ENCODE measurements around the gene VPS8. TPM values are rescaled to one million over a fixed set of nuclear protein-coding genes. Genes with fewer than 3 reads are reported as not detected.

VPS8 gene
- total RNA-seq, 2 experiments from 2014 or later: 30.2 to 33.3 TPM

GRCh38 chr3:184918750-184919149 lies 106.8 kb downstream of the VPS8 start:
- CTCF ChIA-PET: interaction anchor here (0.8 kb wide), 1 partner anchor 95 kb away, joined by 4 read pairs; no protein-coding TSS in a partner anchor
- H3K4me1 Mint-ChIP-seq (ENCODE audit: low read depth): no peaks in the 10 kb centered on the region
- no peak for TF ChIP-seq CTCF (IDR thresholded peaks at IDR 0.05)
- POLR2A ChIA-PET: no interaction called here
- no peaks in the 10 kb centered on the region for H3K27me3 Mint-ChIP-seq
- ATAC-seq (no peak), DNase-seq (no peak)
- H3K4me3 Mint-ChIP-seq: no peak overlapping the region
- peaks cover 6% of the 10 kb centered on the region for H3K36me3 Mint-ChIP-seq (ENCODE audit: low read depth)
- no peak overlapping the region for H3K27ac Mint-ChIP-seq
- H3K9me3 Mint-ChIP-seq: no peaks in the 10 kb centered on the region
- intact Hi-C loops (cut with micrococcal nuclease): no loop called here

- ATAC-seq (no peak), DNase-seq (no peak)
- H3K36me3 Mint-ChIP-seq (ENCODE audit: low read depth): peaks cover 6% of the 10 kb centered on the region
- no peak overlapping the region for H3K27ac Mint-ChIP-seq
- H3K9me3 Mint-ChIP-seq: no peaks in the 10 kb centered on the region
- CTCF ChIA-PET: no interaction called here
- POLR2A ChIA-PET: no interaction called here
- intact Hi-C loops (cut with micrococcal nuclease): no loop called here
- no peak overlapping the region for H3K4me3 Mint-ChIP-seq
- H3K27me3 Mint-ChIP-seq: no peaks in the 10 kb centered on the region
- no peaks in the 10 kb centered on the region for H3K4me1 Mint-ChIP-seq (ENCODE audit: low read depth)
- no peak for TF ChIP-seq CTCF (IDR thresholded peaks at IDR 0.05)
These were observed 107.7 kb downstream of the VPS8 start for GRCh38 chr3:184919651-184920050.

GRCh38 chr3:184924547-184924946 lies 112.6 kb downstream of the VPS8 start:
- no peak overlapping the region for H3K4me3 Mint-ChIP-seq
- H3K27ac Mint-ChIP-seq: no peak overlapping the region
- DNase-seq (no peak), ATAC-seq (no peak)
- CTCF ChIA-PET: no interaction called here
- H3K9me3 Mint-ChIP-seq: no peaks in the 10 kb centered on the region
- intact Hi-C loops (cut with micrococcal nuclease): no loop called here
- POLR2A ChIA-PET: no interaction called here
- no peak for TF ChIP-seq CTCF (IDR thresholded peaks at IDR 0.05)
- peaks cover 10% of the 10 kb centered on the region for H3K36me3 Mint-ChIP-seq (ENCODE audit: low read depth)
- H3K27me3 Mint-ChIP-seq: no peaks in the 10 kb centered on the region
- H3K4me1 Mint-ChIP-seq (ENCODE audit: low read depth): no peaks in the 10 kb centered on the region

- H3K36me3 Mint-ChIP-seq (ENCODE audit: low read depth): peaks cover 18% of the 10 kb centered on the region
- no peak for TF ChIP-seq CTCF (IDR thresholded peaks at IDR 0.05)
- H3K9me3 Mint-ChIP-seq: no peaks in the 10 kb centered on the region
- no peaks in the 10 kb centered on the region for H3K4me1 Mint-ChIP-seq (ENCODE audit: low read depth)
- ATAC-seq: no peak
- ChIA-PET POLR2A (interaction anchor here (0.7 to 0.8 kb wide), 2 partner anchors 15 to 806 kb away, joined by 3 read pairs; no protein-coding TSS in a partner anchor), CTCF (interaction anchor here (0.6 to 1.1 kb wide), 2 partner anchors 53 to 375 kb away, joined by 3 read pairs; no protein-coding TSS in a partner anchor)
- no peak overlapping the region for H3K4me3 Mint-ChIP-seq
- no peak overlapping the region for H3K27ac Mint-ChIP-seq
- DNase-seq: no peak
- intact Hi-C loops (cut with micrococcal nuclease): no loop called here
- no peaks in the 10 kb centered on the region for H3K27me3 Mint-ChIP-seq
These were observed 115.9 kb downstream of the VPS8 start for GRCh38 chr3:184927796-184928315.

GRCh38 chr3:184932777-184933176 lies 120.8 kb downstream of the VPS8 start:
- intact Hi-C loops (cut with micrococcal nuclease): no loop called here
- no peak overlapping the region for H3K4me3 Mint-ChIP-seq
- DNase-seq: no peak
- H3K27ac Mint-ChIP-seq: no peak overlapping the region
- POLR2A ChIA-PET: no interaction called here
- ATAC-seq: no peak
- H3K36me3 Mint-ChIP-seq (ENCODE audit: low read depth): peaks cover 12% of the 10 kb centered on the region
- no peaks in the 10 kb centered on the region for H3K9me3 Mint-ChIP-seq
- H3K4me1 Mint-ChIP-seq (ENCODE audit: low read depth): no peaks in the 10 kb centered on the region
- no peaks in the 10 kb centered on the region for H3K27me3 Mint-ChIP-seq
- no peak for TF ChIP-seq CTCF (IDR thresholded peaks at IDR 0.05)
- CTCF ChIA-PET: no interaction called here

Data from activated CD8-positive, alpha-beta T cell treated with anti-CD3 and anti-CD28 coated beads for 36 hours (primary cell).